GM10266 (cell line): Measurements from ENCODE around the gene KLHL30.
"Not testable (repeated sequence)": the region's sequence is repeated elsewhere in the genome, so short reads cannot be mapped to it uniquely, and the experiment has no call there.

Source experiments
- DNase-seq: peaks from one replicate; pipeline ENCODE4 v3.0.0; 2012; ENCODE audit errors: extremely low spot score
- TF ChIP-seq, protein P1 (sequence below): IDR thresholded peaks from 2 replicates; pipeline ENCODE4 v1.5.1; 2012; ENCODE audit warnings: mild to moderate bottlenecking, low read depth; ENCODE audit not compliant: control insufficient read depth, insufficient read depth; ENCODE audit errors: missing control alignments

Gene KLHL30

DNA sequence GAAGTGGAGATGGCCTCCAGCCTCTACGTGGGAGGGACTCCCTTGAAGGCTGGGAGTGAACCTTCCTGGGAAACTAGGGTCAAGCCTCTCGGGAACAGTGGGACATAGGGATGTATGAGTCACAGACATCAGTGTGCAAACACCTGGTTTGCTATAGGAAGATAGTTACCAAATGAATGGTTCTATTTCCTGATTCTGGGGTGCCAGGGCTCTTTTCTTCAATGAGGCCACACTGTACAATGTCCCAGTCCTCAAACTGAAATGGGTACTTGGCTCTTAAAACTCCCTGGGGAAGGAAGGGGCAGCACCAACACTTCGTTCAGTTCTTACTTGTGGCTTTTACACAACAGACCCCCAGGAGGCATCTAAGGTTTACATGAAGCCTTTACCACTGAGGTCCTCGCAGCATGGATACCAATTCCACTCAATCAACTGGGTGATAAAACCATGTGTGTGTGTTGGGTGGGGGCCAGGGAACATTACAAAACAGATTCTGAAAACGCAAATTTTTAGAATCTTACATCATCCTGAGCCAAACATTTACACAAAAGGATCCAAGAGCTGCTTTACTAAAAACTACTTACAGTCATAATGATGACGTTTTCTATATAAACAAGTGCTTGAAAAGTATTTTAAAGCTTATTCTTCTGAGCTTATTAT lies 30.7 kb downstream of the KLHL30 start:
- DNase-seq: no peak
- TF ChIP-seq, protein P1, sequence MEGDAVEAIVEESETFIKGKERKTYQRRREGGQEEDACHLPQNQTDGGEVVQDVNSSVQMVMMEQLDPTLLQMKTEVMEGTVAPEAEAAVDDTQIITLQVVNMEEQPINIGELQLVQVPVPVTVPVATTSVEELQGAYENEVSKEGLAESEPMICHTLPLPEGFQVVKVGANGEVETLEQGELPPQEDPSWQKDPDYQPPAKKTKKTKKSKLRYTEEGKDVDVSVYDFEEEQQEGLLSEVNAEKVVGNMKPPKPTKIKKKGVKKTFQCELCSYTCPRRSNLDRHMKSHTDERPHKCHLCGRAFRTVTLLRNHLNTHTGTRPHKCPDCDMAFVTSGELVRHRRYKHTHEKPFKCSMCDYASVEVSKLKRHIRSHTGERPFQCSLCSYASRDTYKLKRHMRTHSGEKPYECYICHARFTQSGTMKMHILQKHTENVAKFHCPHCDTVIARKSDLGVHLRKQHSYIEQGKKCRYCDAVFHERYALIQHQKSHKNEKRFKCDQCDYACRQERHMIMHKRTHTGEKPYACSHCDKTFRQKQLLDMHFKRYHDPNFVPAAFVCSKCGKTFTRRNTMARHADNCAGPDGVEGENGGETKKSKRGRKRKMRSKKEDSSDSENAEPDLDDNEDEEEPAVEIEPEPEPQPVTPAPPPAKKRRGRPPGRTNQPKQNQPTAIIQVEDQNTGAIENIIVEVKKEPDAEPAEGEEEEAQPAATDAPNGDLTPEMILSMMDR: no peak

DNA sequence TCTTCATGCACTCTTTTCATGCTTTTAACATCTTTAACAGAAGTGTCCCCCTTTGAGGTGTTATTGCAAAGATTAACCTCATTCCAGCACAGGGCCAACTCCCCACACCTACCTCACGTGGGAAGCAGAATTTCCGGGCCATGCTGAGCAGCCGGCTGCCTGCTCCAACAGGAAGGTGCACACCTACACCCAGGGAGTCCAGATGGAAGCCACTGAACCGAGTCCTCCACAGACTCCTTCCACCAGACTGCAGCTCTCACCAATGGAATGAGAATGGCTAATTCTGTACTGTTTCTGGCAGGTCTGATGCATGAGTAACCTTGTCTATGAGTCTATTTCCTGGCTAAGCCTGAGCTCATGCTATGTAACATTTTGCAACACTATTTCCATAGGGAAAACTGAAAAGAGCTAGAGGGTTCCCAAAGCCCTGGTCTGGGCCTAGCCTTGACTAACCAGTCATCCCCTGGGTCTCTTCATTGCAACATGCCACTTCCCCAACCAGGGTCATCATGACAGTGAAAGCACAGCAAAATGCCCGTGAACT lies 31.3 kb downstream of the KLHL30 start:
- no peak for DNase-seq
- TF ChIP-seq, protein P1: no peak

DNA sequence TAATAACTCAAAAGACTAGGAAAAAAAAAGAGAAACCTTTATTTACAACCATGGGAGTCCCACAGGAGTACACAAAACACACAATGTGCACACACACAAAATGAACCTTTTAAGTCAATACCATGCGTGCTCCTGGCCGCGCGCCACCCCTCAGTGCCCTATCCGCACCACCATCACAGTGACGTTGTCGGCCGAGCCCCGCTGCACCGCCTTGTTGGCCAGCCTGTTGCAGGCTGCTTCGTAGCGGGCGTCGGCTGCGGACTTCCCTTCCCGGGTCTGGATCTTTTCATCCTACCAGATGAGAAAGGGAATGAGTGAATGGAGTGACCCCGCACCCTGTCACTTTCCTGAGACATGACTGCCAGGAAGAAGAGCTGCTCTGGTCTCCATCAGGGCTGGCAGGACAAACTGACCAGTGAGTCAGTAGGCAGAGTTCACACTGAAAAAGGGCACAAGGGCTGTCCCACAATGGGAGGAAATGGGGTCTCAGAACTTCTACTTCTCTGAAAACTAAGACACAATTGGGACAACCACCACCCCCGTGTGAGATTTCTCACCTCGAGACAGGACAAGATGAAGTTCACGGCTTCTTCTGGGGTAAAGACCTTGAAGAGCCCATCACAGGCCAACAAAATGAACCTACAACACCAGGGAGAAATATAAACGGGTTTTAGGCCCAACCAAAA lies 32.1 kb downstream of the KLHL30 start:
- TF ChIP-seq, protein P1: no peak

GRCh38 chr2:238171072-238171431 lies 32.6 kb downstream of the KLHL30 start:
- not testable (repeated sequence) for DNase-seq

More for the DNA sequence above, 32.1 kb downstream of the KLHL30 start:
- no peak for DNase-seq

GRCh38 chr2:238171575-238172187 lies 33.2 kb downstream of the KLHL30 start:
- TF ChIP-seq, protein P1: no peak
- DNase-seq: no peak

- DNase-seq: no peak
- TF ChIP-seq, protein P1: no peak
These were observed 34.0 kb downstream of the KLHL30 start for GRCh38 chr2:238172439-238172838.

DNA sequence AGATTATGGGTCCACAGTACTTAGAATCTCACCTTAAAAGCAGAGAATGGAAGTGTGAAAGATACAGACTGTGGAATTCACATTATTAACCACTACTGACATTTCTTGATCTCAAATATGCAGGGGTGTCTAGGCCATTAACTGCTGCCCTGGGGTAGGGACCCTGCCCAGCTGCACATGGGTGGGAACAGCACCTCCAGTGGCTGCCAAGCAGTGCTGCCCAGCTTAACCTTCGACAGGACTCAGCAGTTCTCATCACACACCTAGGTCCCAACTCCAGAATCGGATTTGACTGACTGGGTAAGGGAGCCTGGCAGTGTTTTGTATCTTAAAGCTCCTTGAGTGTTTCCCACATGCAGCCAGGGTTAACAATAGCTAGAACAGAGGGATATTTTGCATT lies 35.2 kb downstream of the KLHL30 start:
- TF ChIP-seq, protein P1: no peak
- no peak for DNase-seq
